IMR-90 (cell line): Measurements from ENCODE around the gene KCTD18.

Experiments
- CTCF ChIP-seq: conservative IDR thresholded peaks from 2 replicates; pipeline ENCODE4 v1.5.1; 2012; ENCODE audit warnings: mild to moderate bottlenecking, low read depth, low read length, improper control_type of control experiment
- ELK1 ChIP-seq: fragments of 150-350 bp; IDR thresholded peaks from 2 replicates; pipeline ENCODE4 v1.6.1; 2016; ENCODE audit warnings: low read depth, mild to moderate bottlenecking, low read length, moderate library complexity, borderline replicate concordance
- FOS ChIP-seq: fragments of 150-350 bp; IDR thresholded peaks from 2 replicates; pipeline ENCODE4 v1.6.1; 2016; ENCODE audit warnings: low read depth, low read length
- MAFK ChIP-seq: IDR thresholded peaks from 2 replicates; pipeline ENCODE4 v1.6.1; 2012; ENCODE audit warnings: low read depth, low read length, improper control_type of control experiment
- MAZ ChIP-seq: IDR thresholded peaks from 2 replicates; pipeline ENCODE4 v1.6.1; 2012; ENCODE audit warnings: low read depth, mild to moderate bottlenecking, low read length, improper control_type of control experiment, moderate library complexity, borderline replicate concordance
- POLR2A ChIP-seq: IDR thresholded peaks from 2 replicates; pipeline ENCODE4 v1.6.1; 2012; ENCODE audit warnings: mild to moderate bottlenecking, low read depth, low read length
- RFX5 ChIP-seq: IDR thresholded peaks from 2 replicates; pipeline ENCODE4 v1.8.0; 2012; ENCODE audit warnings: low read depth, mild to moderate bottlenecking, low read length, moderate library complexity
- SMC3 ChIP-seq: fragments of 150-350 bp; IDR thresholded peaks from 2 replicates; pipeline ENCODE4 v1.6.1; 2016; ENCODE audit warnings: low read depth, mild to moderate bottlenecking, antibody characterized with exemption, low read length, moderate library complexity
- USF2 ChIP-seq: fragments of 150-350 bp; IDR thresholded peaks from 2 replicates; pipeline ENCODE4 v1.6.1; 2017; ENCODE audit warnings: mild to moderate bottlenecking, antibody characterized with exemption, low read length, low read depth

- no peak for TF ChIP-seq CTCF
- TF ChIP-seq POLR2A, result no peak
- TF ChIP-seq USF2, result no peak
- TF ChIP-seq MAFK, result no peak
- no peak for TF ChIP-seq MAZ
- no peak for TF ChIP-seq RFX5
- no peak for TF ChIP-seq SMC3
- TF ChIP-seq FOS, result no peak
- TF ChIP-seq ELK1, result no peak
Observed at GRCh38 chr2:200484934-200485333, 24.9 kb downstream of the KCTD18 start.
